ENCODE results near the gene RAB3C. TPM values are rescaled to one million over a fixed set of nuclear protein-coding genes. Genes with fewer than 3 reads are reported as not detected.

Gene RAB3C
- total and polyA plus RNA-seq, 12 donors = 0.09 to 22.0 (median 6.1) TPM

- DNase-seq = no peak
- TF ChIP-seq CTCF (IDR thresholded peaks at IDR 0.05) (no peak), POLR2A (IDR thresholded peaks at IDR 0.05) (no peak)
- Histone ChIP-seq H3K27me3 (no peaks in the 10 kb centered on the region), H3K4me3 (no peak overlapping the region), H3K9me3 (replicated peaks in 1 of 3) (no peaks in the 10 kb centered on the region), H3K4me1 (replicated peaks in 1 of 2) (no peaks in the 10 kb centered on the region), H3K36me3 (replicated peaks in 1 of 2) (no peaks in the 10 kb centered on the region), H3K27ac (no peak overlapping the region)
- intact Hi-C loops (cut with DNase I) = no loop called here
These were observed 154.8 kb downstream of the RAB3C start for GRCh38 chr5:58737671-58738070.

GRCh38 chr5:58738336-58738735, 155.5 kb downstream of the RAB3C start:
- Histone ChIP-seq H3K9me3 (replicated peaks in 1 of 3) (no peaks in the 10 kb centered on the region), H3K4me1 (replicated peaks in 1 of 2) (no peaks in the 10 kb centered on the region), H3K27me3 (no peaks in the 10 kb centered on the region), H3K27ac (no peak overlapping the region), H3K36me3 (replicated peaks in 1 of 2) (no peaks in the 10 kb centered on the region), H3K4me3 (no peak overlapping the region)
- 71 to 91% (median 82%) methylated on average over 2 of the region's 2 CpGs for WGBS, 4 donors
- DNase-seq = no peak
- intact Hi-C loops (cut with DNase I) = no loop called here
- no peak for TF ChIP-seq POLR2A (IDR thresholded peaks at IDR 0.05)
- no peak for TF ChIP-seq CTCF (IDR thresholded peaks at IDR 0.05)

- H3K27ac ChIP-seq = no peak overlapping the region
- H3K4me1 ChIP-seq (replicated peaks in 1 of 2) = no peaks in the 10 kb centered on the region
- H3K9me3 ChIP-seq (replicated peaks in 1 of 3) = no peaks in the 10 kb centered on the region
- H3K4me3 ChIP-seq = no peak overlapping the region
- no peaks in the 10 kb centered on the region for H3K27me3 ChIP-seq
- no peaks in the 10 kb centered on the region for H3K36me3 ChIP-seq (replicated peaks in 1 of 2)
- TF ChIP-seq POLR2A (IDR thresholded peaks at IDR 0.05) (no peak), CTCF (IDR thresholded peaks at IDR 0.05) (no peak)
- DNase-seq = no peak
- WGBS, 4 donors = 82 to 91% (median 87%) methylated on average over 2 of the region's 2 CpGs
- intact Hi-C loops (cut with DNase I) = no loop called here
These were observed 156.2 kb downstream of the RAB3C start for GRCh38 chr5:58739051-58739450.

- Histone ChIP-seq H3K4me3 (no peak overlapping the region), H3K36me3 (replicated peaks in 1 of 2) (no peaks in the 10 kb centered on the region), H3K27me3 (no peaks in the 10 kb centered on the region), H3K4me1 (replicated peaks in 1 of 2) (no peaks in the 10 kb centered on the region), H3K9me3 (replicated peaks in 1 of 3) (no peaks in the 10 kb centered on the region), H3K27ac (no peak overlapping the region)
- 82 to 98% (median 92%) methylated on average over 3 of the region's 3 CpGs for WGBS, 4 donors
- intact Hi-C loops (cut with DNase I) = no loop called here
- no peak for TF ChIP-seq CTCF (IDR thresholded peaks at IDR 0.05)
- TF ChIP-seq POLR2A (IDR thresholded peaks at IDR 0.05) = no peak
- no peak for DNase-seq
These were observed 158.1 kb downstream of the RAB3C start for GRCh38 chr5:58740956-58741355.
